ENCODE results near the gene NOL4L.

GRCh38 chr20:32433311-32434021 lies 151.7 kb downstream of the NOL4L start:
- TF ChIP-seq, protein P1, sequence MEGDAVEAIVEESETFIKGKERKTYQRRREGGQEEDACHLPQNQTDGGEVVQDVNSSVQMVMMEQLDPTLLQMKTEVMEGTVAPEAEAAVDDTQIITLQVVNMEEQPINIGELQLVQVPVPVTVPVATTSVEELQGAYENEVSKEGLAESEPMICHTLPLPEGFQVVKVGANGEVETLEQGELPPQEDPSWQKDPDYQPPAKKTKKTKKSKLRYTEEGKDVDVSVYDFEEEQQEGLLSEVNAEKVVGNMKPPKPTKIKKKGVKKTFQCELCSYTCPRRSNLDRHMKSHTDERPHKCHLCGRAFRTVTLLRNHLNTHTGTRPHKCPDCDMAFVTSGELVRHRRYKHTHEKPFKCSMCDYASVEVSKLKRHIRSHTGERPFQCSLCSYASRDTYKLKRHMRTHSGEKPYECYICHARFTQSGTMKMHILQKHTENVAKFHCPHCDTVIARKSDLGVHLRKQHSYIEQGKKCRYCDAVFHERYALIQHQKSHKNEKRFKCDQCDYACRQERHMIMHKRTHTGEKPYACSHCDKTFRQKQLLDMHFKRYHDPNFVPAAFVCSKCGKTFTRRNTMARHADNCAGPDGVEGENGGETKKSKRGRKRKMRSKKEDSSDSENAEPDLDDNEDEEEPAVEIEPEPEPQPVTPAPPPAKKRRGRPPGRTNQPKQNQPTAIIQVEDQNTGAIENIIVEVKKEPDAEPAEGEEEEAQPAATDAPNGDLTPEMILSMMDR (IDR thresholded peaks at IDR 0.05): no peak
- TF ChIP-seq POLR2AphosphoS5 (IDR thresholded peaks at IDR 0.05) (no peak), POLR2A (IDR thresholded peaks at IDR 0.05) (no peak)
